Astrocyte (in vitro differentiated cells and primary cell): Measurements from ENCODE around the gene PDCD1. TPM values are rescaled to one million over a fixed set of nuclear protein-coding genes. Genes with fewer than 3 reads are reported as not detected.

Source experiments
- DNase-seq: peaks from one replicate; pipeline ENCODE4 v3.0.0-alpha.2; 2010; ENCODE audit warnings: low read depth
- FAIRE-seq: peaks from 2 replicates; lab custom pipeline; 2011; peaks lifted over from hg19 to GRCh38; lab: Jason Lieb, UNC
- H2AFZ ChIP-seq: 2 replicates; pipeline ENCODE4 v1.6.0; 2012; ENCODE audit warnings: low read depth, low read length, inconsistent platforms
- H3K27ac ChIP-seq: 2 replicates; pipeline ENCODE4 v1.5.1; 2011; ENCODE audit warnings: low read depth, low read length, inconsistent platforms
- H3K27me3 ChIP-seq: 2 replicates; pipeline ENCODE4 v1.6.0; 2011; ENCODE audit warnings: low read length, inconsistent platforms; ENCODE audit not compliant: insufficient read depth
- H3K36me3 ChIP-seq: 2 replicates; pipeline ENCODE4 v1.5.1; 2011; ENCODE audit warnings: low read length, inconsistent platforms; ENCODE audit not compliant: insufficient read depth
- H3K4me1 ChIP-seq: 2 replicates; pipeline ENCODE4 v1.5.1; 2011; ENCODE audit warnings: low read length, inconsistent platforms; ENCODE audit not compliant: insufficient read depth
- H3K4me2 ChIP-seq: 2 replicates; pipeline ENCODE4 v1.6.0; 2012; ENCODE audit warnings: low read length, inconsistent platforms
- H3K4me3 ChIP-seq: 2 replicates; pipeline ENCODE4 v1.5.1; 2011; ENCODE audit warnings: low read depth, mild to moderate bottlenecking, low read length, inconsistent platforms; ENCODE audit not compliant: insufficient read depth
- H3K79me2 ChIP-seq: 2 replicates; pipeline ENCODE4 v1.6.0; 2012; ENCODE audit warnings: mild to moderate bottlenecking, low read length, inconsistent platforms; ENCODE audit not compliant: insufficient read depth
- H3K9ac ChIP-seq: 2 replicates; pipeline ENCODE4 v1.6.0; 2012; ENCODE audit warnings: mild to moderate bottlenecking, low read length, inconsistent platforms
- H3K9me3 ChIP-seq: 2 replicates; pipeline ENCODE4 v1.5.1; 2012; ENCODE audit warnings: low read depth, mild to moderate bottlenecking, low read length, inconsistent platforms; ENCODE audit not compliant: insufficient read depth
- H4K20me1 ChIP-seq: 2 replicates; pipeline ENCODE4 v1.6.0; 2012; ENCODE audit warnings: low read length, inconsistent platforms; ENCODE audit not compliant: insufficient read depth
- H3K27ac Mint-ChIP-seq: one replicate; pipeline ENCODE4 v1.8.0; 2021; ENCODE audit warnings: mild to moderate bottlenecking, mixed read lengths; ENCODE audit not compliant: unreplicated experiment
- H3K27me3 Mint-ChIP-seq: one replicate; pipeline ENCODE4 v1.8.0; 2021; ENCODE audit warnings: low read depth, mixed read lengths; ENCODE audit not compliant: unreplicated experiment
- H3K36me3 Mint-ChIP-seq: one replicate; pipeline ENCODE4 v1.8.0; 2021; ENCODE audit warnings: low read depth, mixed read lengths; ENCODE audit not compliant: unreplicated experiment
- H3K4me1 Mint-ChIP-seq: one replicate; pipeline ENCODE4 v1.8.0; 2021; ENCODE audit warnings: low read depth, mixed read lengths; ENCODE audit not compliant: unreplicated experiment
- H3K4me3 Mint-ChIP-seq: one replicate; pipeline ENCODE4 v1.8.0; 2021; ENCODE audit warnings: mild to moderate bottlenecking, moderate library complexity, mixed read lengths; ENCODE audit not compliant: unreplicated experiment
- H3K9me3 Mint-ChIP-seq: one replicate; pipeline ENCODE4 v1.8.0; 2021; ENCODE audit warnings: mild to moderate bottlenecking, mixed read lengths; ENCODE audit not compliant: unreplicated experiment
- CTCF ChIP-seq: IDR thresholded peaks from 2 replicates; pipeline ENCODE4 v1.5.1; 2011; ENCODE audit warnings: low read depth, mild to moderate bottlenecking, inconsistent platforms, low read length, moderate library complexity; ENCODE audit not compliant: insufficient read depth
- EZH2 ChIP-seq: IDR thresholded peaks from 2 replicates; pipeline ENCODE4 v1.6.1; 2012; ENCODE audit warnings: mild to moderate bottlenecking, low read length, inconsistent platforms; ENCODE audit not compliant: insufficient read depth
- total RNA-seq: library from RNA; stranded (reverse); gene quantifications from 2 replicates; pipeline ENCODE4 v1.2.1, GENCODE V29; 2021

Gene PDCD1
- total RNA-seq, 1 donor from 2014 or later: not detected

GRCh38 chr2:241868661-241869081, 10.0 kb upstream of the PDCD1 start:
- H3K27ac Mint-ChIP-seq: no peak overlapping the region
- Histone ChIP-seq H3K4me1 (no peaks in the 10 kb centered on the region), H3K9me3 (peaks cover 15% of the 10 kb centered on the region), H3K36me3 (no peaks in the 10 kb centered on the region), H2AFZ (no peak overlapping the region), H3K27ac (no peak overlapping the region), H3K4me3 (no peak overlapping the region), H3K79me2 (no peaks in the 10 kb centered on the region), H3K4me2 (no peak overlapping the region), H3K27me3 (peaks cover 33% of the 10 kb centered on the region), H3K9ac (no peak overlapping the region), H4K20me1 (peaks cover 20% of the 10 kb centered on the region)
- FAIRE-seq: no peak
- no peak overlapping the region for H3K4me3 Mint-ChIP-seq
- H3K9me3 Mint-ChIP-seq: no peaks in the 10 kb centered on the region
- no peaks in the 10 kb centered on the region for H3K4me1 Mint-ChIP-seq
- TF ChIP-seq EZH2: no peak
- no peak for TF ChIP-seq CTCF
- DNase-seq: no peak
- no peaks in the 10 kb centered on the region for H3K36me3 Mint-ChIP-seq
- peaks cover 14% of the 10 kb centered on the region for H3K27me3 Mint-ChIP-seq

GRCh38 chr2:241867776-241868420, 9.2 kb upstream of the PDCD1 start:
- no peak for DNase-seq
- H3K4me1 Mint-ChIP-seq: no peaks in the 10 kb centered on the region
- peaks cover 20% of the 10 kb centered on the region for H4K20me1 ChIP-seq
- H3K4me3 ChIP-seq: no peak overlapping the region
- no peak for FAIRE-seq
- no peaks in the 10 kb centered on the region for H3K79me2 ChIP-seq
- TF ChIP-seq EZH2 (peak; percentile 37), CTCF (no peak)
- H3K27ac ChIP-seq: no peak overlapping the region
- H3K36me3 Mint-ChIP-seq: no peaks in the 10 kb centered on the region
- no peak overlapping the region for H3K9ac ChIP-seq
- H3K4me2 ChIP-seq: no peak overlapping the region
- peaks cover 14% of the 10 kb centered on the region for H3K27me3 Mint-ChIP-seq
- H3K9me3 ChIP-seq: peaks cover 15% of the 10 kb centered on the region
- no peaks in the 10 kb centered on the region for H3K9me3 Mint-ChIP-seq
- H2AFZ ChIP-seq: no peak overlapping the region
- H3K27ac Mint-ChIP-seq: no peak overlapping the region
- H3K4me1 ChIP-seq: no peaks in the 10 kb centered on the region
- no peak overlapping the region for H3K4me3 Mint-ChIP-seq
- peaks cover 33% of the 10 kb centered on the region for H3K27me3 ChIP-seq
- no peaks in the 10 kb centered on the region for H3K36me3 ChIP-seq
